Measurements from ENCODE around the gene LPAR1. TPM values are rescaled to one million over a fixed set of nuclear protein-coding genes. Genes with fewer than 3 reads are reported as not detected.
"Not testable (repeated sequence)": the region's sequence is repeated elsewhere in the genome, so short reads cannot be mapped to it uniquely, and the experiment has no call there.

Gene LPAR1
- total RNA-seq, 1 donor from 2014 or later, result 5.6 TPM

- no peak for DNase-seq (ENCODE audit: low spot score)
- H3K27ac Mint-ChIP-seq (ENCODE audit: unreplicated experiment), result no peak overlapping the region
- H3K4me1 Mint-ChIP-seq (ENCODE audit: unreplicated experiment), result peaks cover 4% of the 10 kb centered on the region
- H3K36me3 Mint-ChIP-seq (ENCODE audit: low read depth, unreplicated experiment), result no peaks in the 10 kb centered on the region
- H3K27me3 Mint-ChIP-seq (ENCODE audit: unreplicated experiment), result peaks cover 1% of the 10 kb centered on the region
- no peaks in the 10 kb centered on the region for H3K9me3 Mint-ChIP-seq (ENCODE audit: unreplicated experiment)
- H3K4me3 Mint-ChIP-seq (ENCODE audit: unreplicated experiment), result no peak overlapping the region
- TF ChIP-seq CTCF (IDR thresholded peaks at IDR 0.05; ENCODE audit: unreplicated experiment), result no peak
Measured at GRCh38 chr9:111052791-111053190, 14.5 kb upstream of the LPAR1 start.

GRCh38 chr9:111051400-111051799 is 13.1 kb upstream of the LPAR1 start:
- Mint-ChIP-seq H3K4me1 (ENCODE audit: unreplicated experiment) (peaks cover 4% of the 10 kb centered on the region), H3K4me3 (ENCODE audit: unreplicated experiment) (no peak overlapping the region), H3K36me3 (ENCODE audit: low read depth, unreplicated experiment) (no peaks in the 10 kb centered on the region), H3K27ac (ENCODE audit: unreplicated experiment) (no peak overlapping the region), H3K27me3 (ENCODE audit: unreplicated experiment) (peaks cover 1% of the 10 kb centered on the region), H3K9me3 (ENCODE audit: unreplicated experiment) (no peaks in the 10 kb centered on the region)
- no peak for TF ChIP-seq CTCF (IDR thresholded peaks at IDR 0.05; ENCODE audit: unreplicated experiment)
- DNase-seq (ENCODE audit: low spot score), result no peak

GRCh38 chr9:111050819-111051218 is 12.5 kb upstream of the LPAR1 start:
- Mint-ChIP-seq H3K27ac (ENCODE audit: unreplicated experiment) (no peak overlapping the region), H3K27me3 (ENCODE audit: unreplicated experiment) (peaks cover 1% of the 10 kb centered on the region), H3K36me3 (ENCODE audit: low read depth, unreplicated experiment) (no peaks in the 10 kb centered on the region), H3K4me1 (ENCODE audit: unreplicated experiment) (peaks cover 4% of the 10 kb centered on the region), H3K4me3 (ENCODE audit: unreplicated experiment) (no peak overlapping the region), H3K9me3 (ENCODE audit: unreplicated experiment) (no peaks in the 10 kb centered on the region)
- DNase-seq (ENCODE audit: low spot score), result no peak
- TF ChIP-seq CTCF (IDR thresholded peaks at IDR 0.05; ENCODE audit: unreplicated experiment), result no peak

- H3K27ac Mint-ChIP-seq (ENCODE audit: unreplicated experiment); H3K36me3 Mint-ChIP-seq (ENCODE audit: low read depth, unreplicated experiment); H3K4me1 Mint-ChIP-seq (ENCODE audit: unreplicated experiment); H3K4me3 Mint-ChIP-seq (ENCODE audit: unreplicated experiment); H3K9me3 Mint-ChIP-seq (ENCODE audit: unreplicated experiment); H3K27me3 Mint-ChIP-seq (ENCODE audit: unreplicated experiment); DNase-seq (ENCODE audit: low spot score): not testable (repeated sequence)
Measured at GRCh38 chr9:111047287-111047686, 9.0 kb upstream of the LPAR1 start.

GRCh38 chr9:111041902-111042301 is 3.6 kb upstream of the LPAR1 start:
- Mint-ChIP-seq H3K36me3 (ENCODE audit: low read depth, unreplicated experiment) (peaks cover 7% of the 10 kb centered on the region), H3K4me3 (ENCODE audit: unreplicated experiment) (no peak overlapping the region), H3K9me3 (ENCODE audit: unreplicated experiment) (no peaks in the 10 kb centered on the region), H3K4me1 (ENCODE audit: unreplicated experiment) (peaks cover 11% of the 10 kb centered on the region), H3K27me3 (ENCODE audit: unreplicated experiment) (peaks cover 5% of the 10 kb centered on the region), H3K27ac (ENCODE audit: unreplicated experiment) (no peak overlapping the region)
- TF ChIP-seq CTCF (IDR thresholded peaks at IDR 0.05; ENCODE audit: unreplicated experiment), result no peak
- DNase-seq (ENCODE audit: low spot score), result no peak

GRCh38 chr9:111040494-111040893 is 2.2 kb upstream of the LPAR1 start:
- Mint-ChIP-seq H3K27ac (ENCODE audit: unreplicated experiment) (no peak overlapping the region), H3K9me3 (ENCODE audit: unreplicated experiment) (no peaks in the 10 kb centered on the region), H3K27me3 (ENCODE audit: unreplicated experiment) (peaks cover 5% of the 10 kb centered on the region), H3K4me3 (ENCODE audit: unreplicated experiment) (no peak overlapping the region), H3K4me1 (ENCODE audit: unreplicated experiment) (peaks cover 21% of the 10 kb centered on the region), H3K36me3 (ENCODE audit: low read depth, unreplicated experiment) (peaks cover 7% of the 10 kb centered on the region)
- TF ChIP-seq CTCF (IDR thresholded peaks at IDR 0.05; ENCODE audit: unreplicated experiment), result no peak
- DNase-seq (ENCODE audit: low spot score), result no peak
